ENCODE data around the gene INTU. TPM values are rescaled to one million over a fixed set of nuclear protein-coding genes. Genes with fewer than 3 reads are reported as not detected.
A peak's percentile ranks its signal among the peaks of the same experiment; 100 is the strongest.

The INTU gene
- total and polyA plus RNA-seq, 2 experiments from 2014 or later: 3.9 to 18.0 TPM

GRCh38 chr4:127618427-127618826 lies 14.3 kb upstream of the INTU start:
- Histone ChIP-seq H3K27me3 (peaks cover 63% of the 10 kb centered on the region), H3K36me3 (no peaks in the 10 kb centered on the region), H3K27ac (no peak overlapping the region), H3K4me1 (ENCODE audit: low read depth) (no peaks in the 10 kb centered on the region), H3K9me3 (ENCODE audit: low read depth) (no peaks in the 10 kb centered on the region), H3K4me3 (no peak overlapping the region)
- no peak for DNase-seq (ENCODE audit: low read depth in 1 of 2, low spot score in 1 of 2)
- TF ChIP-seq CTCF (IDR thresholded peaks at IDR 0.05; ENCODE audit: low read depth, low read length): no peak

DNA sequence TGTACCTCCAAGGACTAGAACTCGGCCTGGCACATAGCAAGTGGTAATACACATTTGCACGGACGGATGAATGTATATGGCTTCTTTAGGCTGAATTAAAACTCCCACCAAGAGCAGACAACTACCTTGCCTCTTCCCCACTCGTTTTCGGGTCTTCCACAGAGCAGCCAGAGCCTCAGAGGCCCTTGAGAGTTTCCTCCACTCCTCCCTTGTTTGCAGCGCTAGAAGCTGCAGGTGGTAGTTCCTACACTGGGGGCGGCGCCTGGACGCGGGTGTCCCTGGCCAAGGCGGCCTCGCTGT lies 10.2 kb upstream of the INTU start:
- no peak for DNase-seq (ENCODE audit: low read depth in 1 of 2, low spot score in 1 of 2)
- H3K27ac ChIP-seq: no peak overlapping the region
- peaks cover 92% of the 10 kb centered on the region for H3K27me3 ChIP-seq
- H3K4me1 ChIP-seq (ENCODE audit: low read depth): no peaks in the 10 kb centered on the region
- TF ChIP-seq CTCF (IDR thresholded peaks at IDR 0.05; ENCODE audit: low read depth, low read length): no peak
- peak overlapping the region; percentile 32 for H3K4me3 ChIP-seq
- H3K36me3 ChIP-seq: no peaks in the 10 kb centered on the region
- H3K9me3 ChIP-seq (ENCODE audit: low read depth): no peaks in the 10 kb centered on the region

DNA sequence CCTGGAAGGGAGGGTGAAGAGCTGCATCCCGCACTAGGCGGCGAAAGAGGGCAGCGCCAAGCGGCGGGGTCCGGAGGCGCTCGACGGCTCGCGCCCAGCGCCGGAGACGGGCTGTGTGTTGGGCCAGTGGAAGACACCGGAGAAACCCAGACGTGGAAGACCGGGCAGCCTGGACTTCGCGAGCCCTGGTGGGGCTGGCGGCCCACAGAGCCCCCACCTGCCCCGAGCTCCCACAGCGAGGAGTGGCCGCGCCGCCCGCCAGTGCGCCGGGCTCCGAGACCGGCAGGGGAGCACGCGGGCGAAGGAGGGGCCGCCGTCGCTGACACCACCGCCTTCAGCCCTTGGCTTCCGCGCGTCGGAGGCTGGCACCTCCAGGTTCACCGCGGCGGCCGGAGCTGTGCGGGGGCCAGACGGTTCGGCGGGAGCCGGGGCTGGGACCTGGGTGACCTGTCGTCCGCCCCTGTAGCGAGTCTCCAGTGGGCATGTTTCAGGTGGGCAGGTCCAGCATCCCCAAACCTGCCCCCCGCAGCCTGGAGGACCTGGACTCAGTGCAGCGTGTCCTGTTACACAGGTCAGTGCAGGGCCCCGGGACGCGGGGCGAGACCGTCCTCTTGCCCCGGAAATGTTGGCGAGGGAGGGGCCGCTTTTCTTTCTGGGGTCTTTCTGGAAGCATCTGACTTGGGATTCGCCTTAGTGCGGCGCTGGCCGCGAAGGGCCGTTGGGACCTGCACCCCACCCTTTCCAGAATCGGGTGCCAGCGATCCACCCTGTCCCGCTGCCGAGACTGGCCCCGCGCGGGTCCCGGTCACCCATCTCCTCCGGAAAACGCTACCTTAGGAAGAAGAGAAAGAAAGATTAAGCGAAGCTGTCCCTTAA lies 9.6 kb upstream of the INTU start:
- H3K27me3 ChIP-seq: peaks cover 88% of the 10 kb centered on the region
- peak; percentile 38 for TF ChIP-seq CTCF (IDR thresholded peaks at IDR 0.05; ENCODE audit: low read depth, low read length)
- H3K9me3 ChIP-seq (ENCODE audit: low read depth): no peaks in the 10 kb centered on the region
- DNase-seq (ENCODE audit: low read depth in 1 of 2, low spot score in 1 of 2): peak; percentile 43 to 54
- H3K27ac ChIP-seq: no peak overlapping the region
- H3K4me3 ChIP-seq: peak overlapping the region; percentile 32
- no peaks in the 10 kb centered on the region for H3K36me3 ChIP-seq
- no peaks in the 10 kb centered on the region for H3K4me1 ChIP-seq (ENCODE audit: low read depth)

- Histone ChIP-seq H3K4me3 (peak overlapping the region; percentile 32), H3K27me3 (peaks cover 87% of the 10 kb centered on the region), H3K36me3 (no peaks in the 10 kb centered on the region), H3K27ac (no peak overlapping the region), H3K9me3 (ENCODE audit: low read depth) (no peaks in the 10 kb centered on the region), H3K4me1 (ENCODE audit: low read depth) (no peaks in the 10 kb centered on the region)
- DNase-seq (ENCODE audit: low read depth in 1 of 2, low spot score in 1 of 2): peak in 1 of 2 donors; percentile 47
- TF ChIP-seq CTCF (IDR thresholded peaks at IDR 0.05; ENCODE audit: low read depth, low read length): no peak
Observed at GRCh38 chr4:127623797-127624083, 9.0 kb upstream of the INTU start.

- Histone ChIP-seq H3K27ac (no peak overlapping the region), H3K9me3 (ENCODE audit: low read depth) (no peaks in the 10 kb centered on the region), H3K36me3 (no peaks in the 10 kb centered on the region), H3K4me1 (ENCODE audit: low read depth) (no peaks in the 10 kb centered on the region), H3K27me3 (peaks cover 83% of the 10 kb centered on the region), H3K4me3 (no peak overlapping the region)
- no peak for TF ChIP-seq CTCF (IDR thresholded peaks at IDR 0.05; ENCODE audit: low read depth, low read length)
- no peak for DNase-seq (ENCODE audit: low read depth in 1 of 2, low spot score in 1 of 2)
Observed at GRCh38 chr4:127624173-127624572, 8.6 kb upstream of the INTU start.

Measured in cardiac muscle cell (in vitro differentiated cells and primary cell).